Ascending aorta (tissue), 2 donors: Measurements from ENCODE around the gene DHRS1. TPM values are rescaled to one million over a fixed set of nuclear protein-coding genes. Genes with fewer than 3 reads are reported as not detected.

Source experiments
- DNase-seq, 2 donors: peaks; one replicate each; pipeline ENCODE4 v3.0.0-alpha.2; 2019; ENCODE audit warnings: low spot score in 2 of 2
- H3K27ac ChIP-seq, 2 donors: fragments of 200-600 bp; sonication (generic); one replicate each; pipeline ENCODE4 v1.5.1; 2016 to 2017; ENCODE audit warnings: mild to moderate bottlenecking in 1 of 2
- H3K27me3 ChIP-seq: fragments of 200-600 bp; sonication (generic); one replicate; pipeline ENCODE4 v1.5.1; 2017
- H3K36me3 ChIP-seq, 2 donors: fragments of 200-600 bp; sonication (generic); one replicate each; pipeline ENCODE4 v1.5.1; 2016
- H3K4me1 ChIP-seq, 2 donors: fragments of 200-600 bp; sonication (generic); one replicate each; pipeline ENCODE4 v1.5.1; 2016 to 2017; ENCODE audit warnings: mild to moderate bottlenecking in 1 of 2
- H3K4me3 ChIP-seq, 2 donors: fragments of 200-600 bp; sonication (generic); one replicate each; pipeline ENCODE4 v1.5.1; 2016 to 2017; ENCODE audit warnings: mild to moderate bottlenecking in 1 of 2
- H3K9me3 ChIP-seq, 2 donors: fragments of 200-600 bp; sonication (generic); one replicate each; pipeline ENCODE4 v1.5.1; 2016
- CTCF ChIP-seq, 3 experiments: fragments of 200-600 bp in 2 of 3; fragments of 450-650 bp in 1 of 3; sonication (generic) in 2 of 3; IDR thresholded peaks; one replicate each; pipeline ENCODE4 v1.5.1; 2016 to 2019; ENCODE audit warnings: antibody characterized with exemption in 3 of 3, mild to moderate bottlenecking in 1 of 3, moderate library complexity in 1 of 3
- intact Hi-C: fragments of 100-400 bp; cut with DNase I; formaldehyde crosslinking; loops from one replicate; pipeline ENCODE4 v1.15.1; 2023
- total RNA-seq: library from RNA; depleted of rRNA; stranded (reverse); fragments of >200 nt; gene quantifications from one replicate; pipeline ENCODE4 v1.1.0, GENCODE V29; 2016

The DHRS1 gene
- total RNA-seq, 1 donor from 2014 or later = 100 TPM

GRCh38 chr14:24297190-24297964 is 2.2 kb downstream of the DHRS1 start:
- no peak for DNase-seq
- TF ChIP-seq CTCF (IDR thresholded peaks at IDR 0.05) = no peak
- no peaks in the 10 kb centered on the region for H3K27me3 ChIP-seq
- intact Hi-C loops = loop anchor here (5.0 kb wide), 1 partner anchor 80 kb away; the partner anchor contains the start of gene MDP1
- no peaks in the 10 kb centered on the region for H3K9me3 ChIP-seq
- H3K4me1 ChIP-seq = peaks cover 3 to 12% of the 10 kb centered on the region in 2 donors
- no peak overlapping the region for H3K27ac ChIP-seq
- H3K4me3 ChIP-seq = no peak overlapping the region
- H3K36me3 ChIP-seq = peaks cover 21 to 23% of the 10 kb centered on the region in 2 donors

GRCh38 chr14:24296341-24297157 is 3.0 kb downstream of the DHRS1 start:
- Histone ChIP-seq H3K27ac (no peak overlapping the region), H3K9me3 (no peaks in the 10 kb centered on the region), H3K36me3 (peaks cover 21 to 25% of the 10 kb centered on the region in 2 donors), H3K4me1 (peaks cover 3 to 12% of the 10 kb centered on the region in 2 donors), H3K27me3 (no peaks in the 10 kb centered on the region), H3K4me3 (no peak overlapping the region)
- intact Hi-C loops = loop anchor here (5.0 kb wide), 1 partner anchor 79 kb away; the partner anchor contains the start of gene MDP1
- DNase-seq = peak in 1 of 2 donors; percentile 76
- TF ChIP-seq CTCF (IDR thresholded peaks at IDR 0.05) = peak; percentile 52 to 59 (median 54)

GRCh38 chr14:24293525-24293924 is 6.1 kb downstream of the DHRS1 start:
- no peak overlapping the region for H3K4me3 ChIP-seq
- no peaks in the 10 kb centered on the region for H3K27me3 ChIP-seq
- H3K36me3 ChIP-seq = peaks cover 40 to 41% of the 10 kb centered on the region in 2 donors
- no peak for DNase-seq
- intact Hi-C loops = no loop called here
- H3K27ac ChIP-seq = no peak overlapping the region
- no peak for TF ChIP-seq CTCF (IDR thresholded peaks at IDR 0.05)
- no peaks in the 10 kb centered on the region for H3K9me3 ChIP-seq
- no peaks in the 10 kb centered on the region for H3K4me1 ChIP-seq

- no peak overlapping the region for H3K4me3 ChIP-seq
- H3K4me1 ChIP-seq = no peaks in the 10 kb centered on the region
- intact Hi-C loops = no loop called here
- peaks cover 40 to 41% of the 10 kb centered on the region in 2 donors for H3K36me3 ChIP-seq
- H3K27me3 ChIP-seq = no peaks in the 10 kb centered on the region
- DNase-seq = no peak
- no peak for TF ChIP-seq CTCF (IDR thresholded peaks at IDR 0.05)
- H3K27ac ChIP-seq = no peak overlapping the region
- no peaks in the 10 kb centered on the region for H3K9me3 ChIP-seq
Observed at GRCh38 chr14:24292118-24292807, 7.3 kb downstream of the DHRS1 start.

- intact Hi-C loops = no loop called here
- H3K9me3 ChIP-seq = no peaks in the 10 kb centered on the region
- H3K27ac ChIP-seq = no peak overlapping the region
- DNase-seq = no peak
- no peaks in the 10 kb centered on the region for H3K4me1 ChIP-seq
- H3K4me3 ChIP-seq = no peak overlapping the region
- no peaks in the 10 kb centered on the region for H3K27me3 ChIP-seq
- H3K36me3 ChIP-seq = peaks cover 40 to 41% of the 10 kb centered on the region in 2 donors
- no peak for TF ChIP-seq CTCF (IDR thresholded peaks at IDR 0.05)
Observed at GRCh38 chr14:24291446-24292117, 8.0 kb downstream of the DHRS1 start.
